GM21528 (cell line): ENCODE data around the gene GIT1.
A peak's percentile ranks its signal among the peaks of the same experiment; 100 is the strongest.

Experiments
- ATAC-seq: cut with Tn5 transposase; IDR thresholded peaks from one replicate; pipeline ENCODE4 v1.9.1; 2021; ENCODE audit warnings: mild to moderate bottlenecking, moderate library complexity; ENCODE audit not compliant: unreplicated experiment, low FRiP score

The GIT1 gene

GRCh38 chr17:29616300-29617048 lies 27.0 kb upstream of the GIT1 start:
- no peak for ATAC-seq

- ATAC-seq: peak; percentile 41
Observed at GRCh38 chr17:29615492-29616299, 26.2 kb upstream of the GIT1 start.

- ATAC-seq: no peak
Observed at GRCh38 chr17:29615048-29615385, 25.6 kb upstream of the GIT1 start.

- ATAC-seq: no peak
Observed at GRCh38 chr17:29614349-29615047, 25.1 kb upstream of the GIT1 start.

GRCh38 chr17:29613856-29614255 lies 24.4 kb upstream of the GIT1 start:
- no peak for ATAC-seq

- no peak for ATAC-seq
Observed at GRCh38 chr17:29613352-29613837, 23.9 kb upstream of the GIT1 start.

GRCh38 chr17:29612404-29613280 lies 23.2 kb upstream of the GIT1 start:
- no peak for ATAC-seq

GRCh38 chr17:29612094-29612403 lies 22.6 kb upstream of the GIT1 start:
- ATAC-seq: no peak

GRCh38 chr17:29611351-29612093 lies 22.1 kb upstream of the GIT1 start:
- no peak for ATAC-seq

GRCh38 chr17:29610395-29610794 lies 20.9 kb upstream of the GIT1 start:
- no peak for ATAC-seq

GRCh38 chr17:29608986-29609385 lies 19.5 kb upstream of the GIT1 start:
- ATAC-seq: no peak

GRCh38 chr17:29607557-29608195 lies 18.2 kb upstream of the GIT1 start:
- ATAC-seq: no peak

- no peak for ATAC-seq
Observed at GRCh38 chr17:29603109-29603674, 13.7 kb upstream of the GIT1 start.

- no peak for ATAC-seq
Observed at GRCh38 chr17:29597361-29598172, 8.1 kb upstream of the GIT1 start.

GRCh38 chr17:29596811-29597210 lies 7.4 kb upstream of the GIT1 start:
- ATAC-seq: no peak

GRCh38 chr17:29595943-29596774 lies 6.7 kb upstream of the GIT1 start:
- ATAC-seq: no peak
